ENCODE results near the gene LYRM1.
A peak's percentile ranks its signal among the peaks of the same experiment; 100 is the strongest.
"Not testable (repeated sequence)": the region's sequence is repeated elsewhere in the genome, so short reads cannot be mapped to it uniquely, and the experiment has no call there.

Gene LYRM1

GRCh38 chr16:20900299-20901067 lies at the start of gene LYRM1, which contains the start of gene DCUN1D3:
Gene LYRM1, plus strand, starts transcription at chr16:20900771. Its CDS starts 14,785 bp downstream, at chr16:20915556.
Gene DCUN1D3, minus strand, starts transcription at chr16:20900358. Its CDS starts 37,820 bp downstream, at chr16:20862538.
- peak; percentile 84 to 88 (median 85) for DNase-seq (ENCODE audit: low read depth in 2 of 3, low spot score in 2 of 3)

GRCh38 chr16:20850981-20851380 lies 49.6 kb upstream of the LYRM1 start:
- DNase-seq (ENCODE audit: low read depth in 2 of 3, low spot score in 2 of 3) = no peak

GRCh38 chr16:20851601-20852000 lies 49.0 kb upstream of the LYRM1 start:
- DNase-seq (ENCODE audit: low read depth in 2 of 3, low spot score in 2 of 3) = no peak

GRCh38 chr16:20853143-20853542 lies 47.4 kb upstream of the LYRM1 start:
- no peak for DNase-seq (ENCODE audit: low read depth in 2 of 3, low spot score in 2 of 3)

GRCh38 chr16:20853981-20854620 lies 46.5 kb upstream of the LYRM1 start:
- no peak for DNase-seq (ENCODE audit: low read depth in 2 of 3, low spot score in 2 of 3)

- DNase-seq (ENCODE audit: low read depth in 2 of 3, low spot score in 2 of 3) = no peak
These were observed 45.6 kb upstream of the LYRM1 start for GRCh38 chr16:20854963-20855362.

GRCh38 chr16:20857281-20857680 lies 43.3 kb upstream of the LYRM1 start:
- DNase-seq (ENCODE audit: low read depth in 2 of 3, low spot score in 2 of 3) = no peak

GRCh38 chr16:20859229-20859628 lies 41.3 kb upstream of the LYRM1 start:
- DNase-seq (ENCODE audit: low read depth in 2 of 3, low spot score in 2 of 3) = no peak

GRCh38 chr16:20859699-20860098 lies 40.9 kb upstream of the LYRM1 start:
- DNase-seq (ENCODE audit: low read depth in 2 of 3, low spot score in 2 of 3) = no peak

GRCh38 chr16:20860361-20860760 lies 40.2 kb upstream of the LYRM1 start:
- DNase-seq (ENCODE audit: low read depth in 2 of 3, low spot score in 2 of 3) = no peak

GRCh38 chr16:20860995-20861394 lies 39.6 kb upstream of the LYRM1 start:
- not testable (repeated sequence) for DNase-seq (ENCODE audit: low read depth in 2 of 3, low spot score in 2 of 3)

- DNase-seq (ENCODE audit: low read depth in 2 of 3, low spot score in 2 of 3) = no peak
These were observed 38.2 kb upstream of the LYRM1 start for GRCh38 chr16:20862162-20862960.

GRCh38 chr16:20864376-20864775 lies 36.2 kb upstream of the LYRM1 start:
- DNase-seq (ENCODE audit: low read depth in 2 of 3, low spot score in 2 of 3) = not testable (repeated sequence)

GRCh38 chr16:20865420-20866131 lies 35.0 kb upstream of the LYRM1 start:
- no peak for DNase-seq (ENCODE audit: low read depth in 2 of 3, low spot score in 2 of 3)

GRCh38 chr16:20866145-20866772 lies 34.3 kb upstream of the LYRM1 start:
- DNase-seq (ENCODE audit: low read depth in 2 of 3, low spot score in 2 of 3) = no peak

GRCh38 chr16:20866801-20867200 lies 33.8 kb upstream of the LYRM1 start:
- DNase-seq (ENCODE audit: low read depth in 2 of 3, low spot score in 2 of 3) = no peak

GRCh38 chr16:20867585-20867984 lies 33.0 kb upstream of the LYRM1 start:
- no peak for DNase-seq (ENCODE audit: low read depth in 2 of 3, low spot score in 2 of 3)

- no peak for DNase-seq (ENCODE audit: low read depth in 2 of 3, low spot score in 2 of 3)
These were observed 31.7 kb upstream of the LYRM1 start for GRCh38 chr16:20868890-20869289.

- DNase-seq (ENCODE audit: low read depth in 2 of 3, low spot score in 2 of 3) = no peak
These were observed 30.3 kb upstream of the LYRM1 start for GRCh38 chr16:20870122-20870820.

- no peak for DNase-seq (ENCODE audit: low read depth in 2 of 3, low spot score in 2 of 3)
These were observed 29.3 kb upstream of the LYRM1 start for GRCh38 chr16:20871258-20871657.
